H9 (cell line): ENCODE data around the gene FSD1. TPM values are rescaled to one million over a fixed set of nuclear protein-coding genes. Genes with fewer than 3 reads are reported as not detected.

Experiments used
- DNase-seq: peaks from one replicate; pipeline ENCODE4 v3.0.0-alpha.2; 2017
- H2AFZ ChIP-seq: one replicate; pipeline ENCODE4 v1.6.1; 2013; ENCODE audit warnings: mild to moderate bottlenecking, low read length, control low read depth, moderate library complexity
- H2AK5ac ChIP-seq: 2 replicates; pipeline ENCODE4 v1.6.1; 2013; ENCODE audit warnings: low read length, control low read depth, mixed read lengths; ENCODE audit not compliant: insufficient read length
- H2BK120ac ChIP-seq: one replicate; pipeline ENCODE4 v1.6.1; 2013; ENCODE audit warnings: low read depth, mild to moderate bottlenecking, low read length, control low read depth, inconsistent platforms; ENCODE audit not compliant: poor library complexity, severe bottlenecking
- H2BK12ac ChIP-seq: 2 replicates; pipeline ENCODE4 v1.6.1; 2013; ENCODE audit warnings: low read length, control low read depth, mixed read lengths, low read depth; ENCODE audit not compliant: insufficient read length
- H2BK15ac ChIP-seq: 2 replicates; pipeline ENCODE4 v1.6.1; 2013; ENCODE audit warnings: low read depth, low read length, control low read depth
- H2BK20ac ChIP-seq: one replicate; pipeline ENCODE4 v1.6.1; 2013; ENCODE audit warnings: low read depth, mild to moderate bottlenecking, low read length, control low read depth, inconsistent platforms; ENCODE audit not compliant: poor library complexity, severe bottlenecking
- H2BK5ac ChIP-seq: 2 replicates; pipeline ENCODE4 v1.6.1; 2013; ENCODE audit warnings: low read length, control low read depth, mixed read lengths; ENCODE audit not compliant: insufficient read length
- H3K14ac ChIP-seq: 2 replicates; pipeline ENCODE4 v1.6.1; 2013; ENCODE audit warnings: low read length, control low read depth; ENCODE audit not compliant: insufficient read depth
- H3K18ac ChIP-seq: 2 replicates; pipeline ENCODE4 v1.6.1; 2013; ENCODE audit warnings: low read depth, mild to moderate bottlenecking, mixed read lengths, low read length, control low read depth; ENCODE audit not compliant: insufficient read length
- H3K23ac ChIP-seq: 2 replicates; pipeline ENCODE4 v1.6.1; 2013; ENCODE audit warnings: low read length, control low read depth, mixed read lengths, low read depth; ENCODE audit not compliant: insufficient read length
- H3K23me2 ChIP-seq: 2 replicates; pipeline ENCODE4 v1.6.1; 2013; ENCODE audit warnings: low read depth, mild to moderate bottlenecking, mixed read lengths, low read length, control low read depth; ENCODE audit not compliant: insufficient read length, poor library complexity, severe bottlenecking
- H3K27ac ChIP-seq: 2 replicates; pipeline ENCODE4 v1.5.1; 2013; ENCODE audit warnings: low read length, control low read depth, mixed read lengths, low read depth; ENCODE audit not compliant: insufficient read length
- H3K27me3 ChIP-seq: 2 replicates; pipeline ENCODE4 v1.6.1; 2013; ENCODE audit warnings: low read length, control low read depth, inconsistent platforms; ENCODE audit not compliant: insufficient read depth
- H3K4ac ChIP-seq: 2 replicates; pipeline ENCODE4 v1.6.1; 2013; ENCODE audit warnings: low read depth, mild to moderate bottlenecking, control low read depth, inconsistent platforms, low read length, moderate library complexity
- H3K4me1 ChIP-seq: 2 replicates; pipeline ENCODE4 v1.6.1; 2013; ENCODE audit warnings: low read length, control low read depth, inconsistent platforms; ENCODE audit not compliant: insufficient read depth
- H3K4me2 ChIP-seq: 2 replicates; pipeline ENCODE4 v1.6.1; 2013; ENCODE audit warnings: low read length, control low read depth, mixed read lengths; ENCODE audit not compliant: insufficient read length, insufficient read depth
- H3K56ac ChIP-seq: 2 replicates; pipeline ENCODE4 v1.6.1; 2013; ENCODE audit warnings: low read depth, mild to moderate bottlenecking, mixed read lengths, low read length, control low read depth; ENCODE audit not compliant: insufficient read length
- H3K79me1 ChIP-seq: 2 replicates; pipeline ENCODE4 v1.6.1; 2013; ENCODE audit warnings: low read depth, mild to moderate bottlenecking, moderate library complexity, low read length, control low read depth, inconsistent platforms; ENCODE audit not compliant: insufficient read depth, poor library complexity, severe bottlenecking
- H3K79me2 ChIP-seq: 2 replicates; pipeline ENCODE4 v1.6.1; 2013; ENCODE audit warnings: low read length, control low read depth, inconsistent platforms; ENCODE audit not compliant: insufficient read depth
- H3K9ac ChIP-seq: 2 replicates; pipeline ENCODE4 v1.6.1; 2013; ENCODE audit warnings: low read length, control low read depth, mixed read lengths; ENCODE audit not compliant: insufficient read length; ENCODE audit errors: extremely low read depth
- H3K9me3 ChIP-seq: one replicate; pipeline ENCODE4 v1.6.1; 2013; ENCODE audit warnings: low read depth, low read length, inconsistent platforms; ENCODE audit not compliant: control insufficient read depth
- H3T11ph ChIP-seq: one replicate; pipeline ENCODE4 v1.6.1; 2013; ENCODE audit warnings: mild to moderate bottlenecking, low read length, control low read depth, inconsistent platforms
- H4K20me1 ChIP-seq: one replicate; pipeline ENCODE4 v1.6.1; 2013; ENCODE audit not compliant: control insufficient read depth, insufficient read length, insufficient read depth
- H4K5ac ChIP-seq: 2 replicates; pipeline ENCODE4 v1.6.1; 2013; ENCODE audit warnings: low read depth, mild to moderate bottlenecking, mixed read lengths, low read length, control low read depth; ENCODE audit not compliant: insufficient read length
- H4K8ac ChIP-seq: replicated peaks from 2 replicates; pipeline ENCODE4 v1.6.1; 2013; ENCODE audit warnings: low read length, control low read depth, mixed read lengths, low read depth; ENCODE audit not compliant: insufficient read length
- H4K91ac ChIP-seq: 2 replicates; pipeline ENCODE4 v1.6.1; 2013; ENCODE audit warnings: low read depth, mild to moderate bottlenecking, moderate library complexity, mixed read lengths, low read length, control low read depth; ENCODE audit not compliant: insufficient read length
- H3K27ac Mint-ChIP-seq, 3 experiments: 2 replicates in 2 of 3; 3 replicates in 1 of 3; pipeline ENCODE4 v1.8.0; 2020 to 2021; ENCODE audit warnings: mixed read lengths in 3 of 3, mild to moderate bottlenecking in 1 of 3, moderate library complexity in 1 of 3
- H3K27me3 Mint-ChIP-seq: 2 replicates; pipeline ENCODE4 v1.8.0; 2021; ENCODE audit warnings: low read depth, mild to moderate bottlenecking, moderate library complexity, mixed read lengths
- H3K36me3 Mint-ChIP-seq, 3 experiments: 2 replicates in 2 of 3; 3 replicates in 1 of 3; pipeline ENCODE4 v1.8.0; 2020 to 2021; ENCODE audit warnings: low read depth in 3 of 3, mixed read lengths in 3 of 3; ENCODE audit not compliant: insufficient read depth in 1 of 3
- H3K4me1 Mint-ChIP-seq, 2 experiments: 2 replicates each; pipeline ENCODE4 v1.8.0; 2020; ENCODE audit warnings: mixed read lengths in 2 of 2
- H3K4me3 Mint-ChIP-seq, 2 experiments: 2 replicates in 1 of 2; 3 replicates in 1 of 2; pipeline ENCODE4 v1.8.0; 2020 to 2021; ENCODE audit warnings: mild to moderate bottlenecking in 2 of 2, mixed read lengths in 2 of 2, moderate library complexity in 1 of 2
- H3K9me3 Mint-ChIP-seq, 2 experiments: 2 replicates in 1 of 2; 3 replicates in 1 of 2; pipeline ENCODE4 v1.8.0; 2020; ENCODE audit warnings: mild to moderate bottlenecking in 2 of 2, mixed read lengths in 2 of 2, moderate library complexity in 1 of 2
- CTCF ChIP-seq: fragments of 200-600 bp; sonication (generic); conservative IDR thresholded peaks from 3 replicates; pipeline ENCODE4 v1.8.0; 2021; ENCODE audit warnings: antibody characterized with exemption, mild to moderate bottlenecking
- WGBS: extraction: QIAGEN DNeasy Blood & Tissue Kit; methylation state at CpG from one replicate; pipeline ENCODE4 v1.1.7; 2013; ENCODE audit warnings: missing lambda C conversion rate, low lambda C conversion rate, mixed read lengths; ENCODE audit not compliant: insufficient read length; ENCODE audit errors: extremely low coverage; 5-methylcytosine and 5-hydroxymethylcytosine counted together
- total RNA-seq: library from RNA; stranded (reverse); gene quantifications from 2 replicates; pipeline ENCODE4 v1.2.1, GENCODE V29; 2021

FSD1 gene
- total RNA-seq, 1 experiment from 2014 or later: 53.6 TPM

GRCh38 chr19:4342615-4343369, 38.4 kb downstream of the FSD1 start:
- Histone ChIP-seq H3K9me3 (no peaks in the 10 kb centered on the region), H4K5ac (no peak overlapping the region), H4K91ac (no peak overlapping the region), H3K56ac (no peak overlapping the region), H3K27ac (peak overlapping the region; percentile 20), H3K23me2 (peaks cover 17% of the 10 kb centered on the region), H3K27me3 (no peaks in the 10 kb centered on the region), H2BK120ac (peak overlapping the region; percentile 52), H3T11ph (no peak overlapping the region), H3K79me2 (no peaks in the 10 kb centered on the region), H3K4me1 (no peaks in the 10 kb centered on the region), H3K4me2 (peak overlapping the region; percentile 63), H2BK5ac (no peak overlapping the region), H3K14ac (peak overlapping the region; percentile 87; the same call in 1 of the 2 replicates), H4K20me1 (no peaks in the 10 kb centered on the region), H2AK5ac (no peak overlapping the region), H4K8ac (no peak overlapping the region), H3K18ac (peak overlapping the region; percentile 86), H2BK12ac (no peak overlapping the region), H2BK20ac (no peak overlapping the region), H2BK15ac (no peak overlapping the region), H3K9ac (peak overlapping the region; percentile 88), H3K4ac (no peak overlapping the region; the same call in 1 of the 2 replicates), H2AFZ (no peak overlapping the region), H3K79me1 (no peaks in the 10 kb centered on the region), H3K23ac (no peak overlapping the region)
- H3K4me3 Mint-ChIP-seq: peak overlapping the region; percentile 85 to 92
- TF ChIP-seq CTCF: peak; percentile 53
- H3K4me1 Mint-ChIP-seq: peaks cover 14 to 20% of the 10 kb centered on the region in 2 experiments
- H3K9me3 Mint-ChIP-seq: no peaks in the 10 kb centered on the region; a peak in 1 of 5 replicates
- DNase-seq: peak; percentile 99
- peaks cover 9% of the 10 kb centered on the region for H3K27me3 Mint-ChIP-seq
- no CpG with 5 or more reads among the region's 39 CpGs for WGBS
- H3K27ac Mint-ChIP-seq: peak overlapping the region; percentile 94 to 99 (median 99)
- H3K36me3 Mint-ChIP-seq: peaks cover 11 to 24% (median 22%) of the 10 kb centered on the region in 3 experiments
